Skeletal muscle tissue (tissue), 4 donors: Measurements from ENCODE around the gene SHISAL2B. TPM values are rescaled to one million over a fixed set of nuclear protein-coding genes. Genes with fewer than 3 reads are reported as not detected.

Experiments used
- H3K27ac ChIP-seq: one replicate; pipeline ENCODE4 v1.7.0; 2013; ENCODE audit warnings: mild to moderate bottlenecking, low read depth, low read length, inconsistent platforms
- H3K27me3 ChIP-seq, 3 donors: one replicate each; pipeline ENCODE4 v1.7.0; 2013; ENCODE audit warnings: low read length in 3 of 3; ENCODE audit not compliant: control insufficient read depth in 3 of 3, insufficient read depth in 3 of 3
- H3K36me3 ChIP-seq, 3 donors: one replicate each; pipeline ENCODE4 v1.7.0; 2013; ENCODE audit warnings: low read length in 3 of 3; ENCODE audit not compliant: control insufficient read depth in 3 of 3, insufficient read depth in 3 of 3
- H3K4me1 ChIP-seq, 3 donors: one replicate each; pipeline ENCODE4 v1.7.0; 2013; ENCODE audit warnings: low read length in 3 of 3, mild to moderate bottlenecking in 3 of 3; ENCODE audit not compliant: control insufficient read depth in 3 of 3, insufficient read depth in 3 of 3
- H3K4me3 ChIP-seq, 3 donors: one replicate each; pipeline ENCODE4 v1.7.0; 2013; ENCODE audit warnings: low read length in 3 of 3
- H3K9ac ChIP-seq, 3 donors: one replicate each; pipeline ENCODE4 v1.7.0; 2013; ENCODE audit warnings: low read length in 3 of 3, mild to moderate bottlenecking in 3 of 3, moderate library complexity in 2 of 3, low read depth in 1 of 3
- H3K9me3 ChIP-seq, 3 donors: one replicate each; pipeline ENCODE4 v1.7.0; 2013; ENCODE audit warnings: low read length in 3 of 3; ENCODE audit not compliant: control insufficient read depth in 3 of 3
- total RNA-seq: library from RNA; depleted of rRNA; stranded (reverse); fragments of >200 nt; gene quantifications from one replicate; pipeline ENCODE4 v1.2.3, GENCODE V29; 2014
- donor health status: Osteomylitis.

SHISAL2B gene
- total RNA-seq, 1 donor from 2014 or later, result not detected

GRCh38 chr5:64742821-64743220 is 52.5 kb downstream of the SHISAL2B start:
- H3K27me3 ChIP-seq, result no peaks in the 10 kb centered on the region
- peaks cover 0 to 6% (median 2%) of the 10 kb centered on the region in 3 donors for H3K4me1 ChIP-seq
- H3K27ac ChIP-seq, result no peak overlapping the region
- peaks cover 2 to 17% (median 15%) of the 10 kb centered on the region in 3 donors for H3K36me3 ChIP-seq
- H3K4me3 ChIP-seq, result no peak overlapping the region
- no peak overlapping the region for H3K9ac ChIP-seq
- H3K9me3 ChIP-seq, result no peaks in the 10 kb centered on the region

GRCh38 chr5:64744914-64745313 is 54.6 kb downstream of the SHISAL2B start:
- Histone ChIP-seq H3K36me3 (peaks cover 2 to 8% (median 7%) of the 10 kb centered on the region in 3 donors), H3K4me1 (peaks cover 0 to 9% (median 2%) of the 10 kb centered on the region in 3 donors), H3K9me3 (no peaks in the 10 kb centered on the region), H3K27ac (no peak overlapping the region), H3K4me3 (no peak overlapping the region), H3K27me3 (no peaks in the 10 kb centered on the region), H3K9ac (no peak overlapping the region)

- peaks cover 0 to 2% (median 0%) of the 10 kb centered on the region in 3 donors for H3K36me3 ChIP-seq
- no peak overlapping the region for H3K9ac ChIP-seq
- peaks cover 0 to 9% (median 2%) of the 10 kb centered on the region in 3 donors for H3K4me1 ChIP-seq
- H3K4me3 ChIP-seq, result no peak overlapping the region
- H3K9me3 ChIP-seq, result no peaks in the 10 kb centered on the region
- no peak overlapping the region for H3K27ac ChIP-seq
- H3K27me3 ChIP-seq, result no peaks in the 10 kb centered on the region
These were observed 56.1 kb downstream of the SHISAL2B start for GRCh38 chr5:64746446-64746845.

GRCh38 chr5:64749385-64749784 is 59.1 kb downstream of the SHISAL2B start:
- Histone ChIP-seq H3K36me3 (peaks cover 0 to 3% (median 0%) of the 10 kb centered on the region in 3 donors), H3K9me3 (no peaks in the 10 kb centered on the region), H3K4me3 (no peak overlapping the region), H3K9ac (no peak overlapping the region), H3K4me1 (peaks cover 0 to 3% (median 0%) of the 10 kb centered on the region in 3 donors), H3K27ac (no peak overlapping the region), H3K27me3 (no peaks in the 10 kb centered on the region)

- H3K4me3 ChIP-seq, result no peak overlapping the region
- no peaks in the 10 kb centered on the region for H3K27me3 ChIP-seq
- H3K36me3 ChIP-seq, result peaks cover 0 to 6% (median 0%) of the 10 kb centered on the region in 3 donors
- H3K9ac ChIP-seq, result no peak overlapping the region
- H3K4me1 ChIP-seq, result peaks cover 0 to 3% (median 2%) of the 10 kb centered on the region in 3 donors
- no peaks in the 10 kb centered on the region for H3K9me3 ChIP-seq
- no peak overlapping the region for H3K27ac ChIP-seq
These were observed 63.8 kb downstream of the SHISAL2B start for GRCh38 chr5:64754066-64754465.

- H3K27me3 ChIP-seq, result no peaks in the 10 kb centered on the region
- H3K9me3 ChIP-seq, result no peaks in the 10 kb centered on the region
- no peak overlapping the region for H3K9ac ChIP-seq
- no peak overlapping the region for H3K4me3 ChIP-seq
- peaks cover 0 to 6% (median 4%) of the 10 kb centered on the region in 3 donors for H3K36me3 ChIP-seq
- H3K27ac ChIP-seq, result no peak overlapping the region
- H3K4me1 ChIP-seq, result peaks cover 0 to 4% (median 0%) of the 10 kb centered on the region in 3 donors
These were observed 68.6 kb downstream of the SHISAL2B start for GRCh38 chr5:64758901-64759300.

- no peak overlapping the region for H3K9ac ChIP-seq
- peaks cover 0 to 8% (median 0%) of the 10 kb centered on the region in 3 donors for H3K36me3 ChIP-seq
- H3K4me3 ChIP-seq, result no peak overlapping the region
- no peak overlapping the region for H3K27ac ChIP-seq
- peaks cover 0 to 9% (median 6%) of the 10 kb centered on the region in 3 donors for H3K4me1 ChIP-seq
- H3K9me3 ChIP-seq, result no peaks in the 10 kb centered on the region
- H3K27me3 ChIP-seq, result no peaks in the 10 kb centered on the region
These were observed 69.8 kb downstream of the SHISAL2B start for GRCh38 chr5:64759960-64760660.

- H3K27me3 ChIP-seq, result no peaks in the 10 kb centered on the region
- no peaks in the 10 kb centered on the region for H3K9me3 ChIP-seq
- peaks cover 0 to 10% (median 0%) of the 10 kb centered on the region in 3 donors for H3K36me3 ChIP-seq
- H3K27ac ChIP-seq, result no peak overlapping the region
- H3K4me3 ChIP-seq, result no peak overlapping the region
- no peak overlapping the region for H3K9ac ChIP-seq
- H3K4me1 ChIP-seq, result peaks cover 14 to 30% (median 28%) of the 10 kb centered on the region in 3 donors
These were observed 73.7 kb downstream of the SHISAL2B start for GRCh38 chr5:64763948-64764503.

GRCh38 chr5:64765804-64766504 is 75.7 kb downstream of the SHISAL2B start:
- Histone ChIP-seq H3K9me3 (no peaks in the 10 kb centered on the region), H3K9ac (no peak overlapping the region), H3K27me3 (no peaks in the 10 kb centered on the region), H3K4me1 (peaks cover 18 to 43% (median 34%) of the 10 kb centered on the region in 3 donors), H3K27ac (no peak overlapping the region), H3K36me3 (peaks cover 0 to 10% (median 0%) of the 10 kb centered on the region in 3 donors), H3K4me3 (peak overlapping the region in 1 of 3 donors; percentile 11)
